Stimulated activated CD4-positive, alpha-beta T cell treated with anti-CD3 and anti-CD28 coated beads, Interleukin-15, amount 100 ng/mL, for 1 hour (primary cell): ENCODE results near the gene RAB26.
"Not testable (repeated sequence)": the region's sequence is repeated elsewhere in the genome, so short reads cannot be mapped to it uniquely, and the experiment has no call there.

Source experiments
- DNase-seq, 2 donors: peaks; one replicate each; pipeline ENCODE4 v3.0.0-alpha.2; 2020; ENCODE audit warnings: low read depth in 1 of 2, low spot score in 1 of 2

The RAB26 gene

DNA sequence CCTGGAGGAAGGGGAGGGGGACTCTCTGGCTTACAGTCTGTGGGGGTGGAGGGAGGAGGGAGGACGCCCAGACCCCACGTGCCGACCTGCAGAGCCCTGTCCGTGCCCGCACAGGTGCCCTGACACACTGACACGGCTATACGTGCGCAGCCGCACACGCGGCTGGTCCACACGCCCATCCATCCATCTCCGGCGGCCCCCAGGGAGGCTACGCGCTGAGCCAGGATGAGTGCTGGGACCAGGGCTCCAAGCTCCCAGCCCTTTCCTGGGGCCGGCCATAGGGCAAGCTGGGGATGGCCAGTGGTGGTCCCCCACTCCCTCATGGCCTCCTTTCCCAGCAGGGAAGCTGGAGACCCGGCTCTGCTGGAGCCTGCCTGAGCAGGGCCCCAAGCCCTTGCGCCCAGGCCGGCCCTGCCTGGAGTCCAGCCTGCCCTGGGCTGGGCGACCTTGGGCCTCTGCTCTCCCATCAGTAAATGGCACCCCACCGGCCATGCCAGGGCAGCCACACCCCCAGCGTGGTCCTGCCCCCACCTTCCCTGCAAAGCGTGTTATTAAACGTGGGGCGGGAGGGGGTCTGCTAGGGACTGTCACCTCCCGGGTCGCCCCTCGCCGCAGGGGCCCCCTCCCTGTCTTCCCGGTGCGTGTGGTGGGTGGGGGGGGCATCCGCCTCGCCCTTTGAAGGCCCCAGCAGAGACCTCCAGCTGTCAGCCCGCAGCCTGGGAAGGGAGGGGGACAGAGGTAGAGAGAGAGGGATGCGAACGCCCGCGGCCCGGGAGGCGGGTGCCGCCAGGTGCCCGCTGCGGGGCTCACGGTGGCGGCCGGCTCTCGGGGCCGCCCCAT is 47.1 kb downstream of the RAB26 start:
- DNase-seq, result no peak

DNA sequence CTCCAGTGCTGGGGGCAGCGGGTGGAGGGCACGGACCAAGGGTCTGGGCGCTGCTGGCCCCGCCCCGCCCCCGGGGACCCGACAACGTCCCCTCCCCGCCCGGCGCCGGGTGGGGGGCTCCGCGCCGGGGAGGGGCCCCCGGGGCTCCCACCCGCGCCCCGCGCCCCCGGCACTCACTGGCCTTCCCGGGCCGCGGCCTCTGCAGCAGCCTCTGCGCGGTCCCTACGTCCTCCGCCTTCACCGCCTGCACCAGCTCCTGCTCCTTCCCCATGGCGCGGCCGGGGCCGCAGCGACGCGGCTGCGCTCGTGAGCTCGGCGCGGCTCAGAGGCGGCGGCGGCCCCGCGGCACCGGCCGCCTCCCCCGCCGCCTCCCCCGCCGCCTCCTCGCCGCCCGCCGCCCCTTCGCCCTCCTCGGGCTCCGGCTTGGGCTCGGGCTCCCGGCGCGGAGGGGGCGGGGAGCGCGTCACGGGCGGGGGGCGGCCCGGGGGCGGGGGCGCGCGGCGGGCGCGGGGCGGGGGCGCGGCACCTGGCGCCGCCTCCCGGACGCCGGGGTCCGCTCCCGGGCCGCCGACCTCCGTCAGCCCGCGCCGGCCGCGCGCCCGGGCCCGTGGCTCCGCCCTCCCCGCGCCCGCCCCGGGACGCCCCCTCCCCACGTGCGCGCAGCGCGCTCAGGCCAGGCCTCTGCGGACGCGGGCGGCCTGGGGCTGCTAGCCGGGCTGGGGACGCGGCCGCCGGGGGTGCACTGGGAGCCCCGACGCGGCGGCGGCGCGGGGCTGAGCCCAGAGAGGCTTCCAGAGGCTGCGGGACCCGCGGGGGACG is 47.9 kb downstream of the RAB26 start, which contains the start of gene CASKIN1:
CASKIN1 (minus strand) TSS at position 444 of the 819 bp plus-strand sequence; CDS start at position 271, 173 bp downstream.
- DNase-seq, result no peak

DNA sequence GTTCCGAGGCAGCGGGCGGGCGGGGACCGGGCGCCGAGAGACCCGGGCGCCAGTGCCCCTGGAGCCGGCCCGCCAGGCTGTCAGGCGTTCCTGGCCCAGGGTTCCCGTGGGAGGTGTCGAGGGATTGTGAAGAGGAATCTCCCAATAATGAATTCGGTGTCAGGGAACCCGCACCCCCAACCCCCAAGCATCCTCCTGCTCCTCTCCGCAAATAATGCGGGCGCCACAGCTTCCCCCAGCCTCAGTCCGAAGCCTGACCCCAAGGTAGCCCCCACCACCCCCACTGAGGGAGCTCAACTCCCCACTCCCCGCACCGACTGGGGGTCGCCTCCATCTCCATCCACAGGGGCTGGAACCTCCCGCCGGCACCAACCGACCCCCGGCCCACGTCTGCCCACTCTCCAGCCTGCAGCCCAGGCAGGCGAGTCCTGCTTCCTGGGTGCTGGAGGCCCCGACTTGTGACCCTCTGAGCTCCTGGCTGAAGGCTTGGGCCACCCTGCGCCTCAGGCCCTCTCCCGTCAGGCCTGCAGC is 48.6 kb downstream of the RAB26 start:
- no peak for DNase-seq

DNA sequence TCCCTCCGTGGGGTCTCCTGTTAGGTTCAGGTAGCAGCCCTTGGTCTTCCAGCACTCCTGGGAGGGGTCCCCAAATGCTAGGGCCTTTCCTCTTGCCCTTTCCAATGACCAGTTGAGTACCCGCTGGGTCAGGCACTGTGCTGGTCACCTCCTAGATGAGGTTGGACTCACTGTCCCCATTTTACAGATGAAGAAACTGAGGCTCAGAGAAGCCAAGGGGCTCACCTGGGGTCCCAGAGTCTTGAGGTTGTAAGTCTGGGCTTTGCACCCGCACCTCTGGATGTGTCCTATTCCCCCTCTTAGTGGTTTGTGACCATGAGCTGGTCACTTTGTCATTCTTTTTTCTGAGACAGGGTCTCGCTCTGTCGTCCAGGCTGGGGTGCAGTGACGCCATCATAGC is 49.3 kb downstream of the RAB26 start:
- DNase-seq, result no peak

DNA sequence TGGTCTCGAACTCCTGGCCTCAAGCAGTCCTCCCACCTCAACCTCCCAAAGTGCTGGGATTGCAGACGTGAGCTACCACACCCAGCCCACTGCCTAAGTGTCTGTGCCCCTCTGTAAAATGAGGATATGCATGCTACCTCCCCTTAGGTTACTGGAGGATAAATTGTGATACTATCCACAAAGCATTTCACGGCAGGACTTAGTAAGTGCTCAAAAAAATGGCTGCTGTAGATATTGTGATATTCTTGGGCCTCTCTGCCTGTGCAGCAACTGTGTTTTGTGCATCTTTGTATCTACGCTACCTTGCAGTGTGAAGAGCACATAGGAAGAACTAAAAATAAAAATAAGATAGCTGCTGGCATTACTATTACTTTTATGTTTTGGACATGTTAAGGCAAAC is 49.9 kb downstream of the RAB26 start:
- no peak for DNase-seq

DNA sequence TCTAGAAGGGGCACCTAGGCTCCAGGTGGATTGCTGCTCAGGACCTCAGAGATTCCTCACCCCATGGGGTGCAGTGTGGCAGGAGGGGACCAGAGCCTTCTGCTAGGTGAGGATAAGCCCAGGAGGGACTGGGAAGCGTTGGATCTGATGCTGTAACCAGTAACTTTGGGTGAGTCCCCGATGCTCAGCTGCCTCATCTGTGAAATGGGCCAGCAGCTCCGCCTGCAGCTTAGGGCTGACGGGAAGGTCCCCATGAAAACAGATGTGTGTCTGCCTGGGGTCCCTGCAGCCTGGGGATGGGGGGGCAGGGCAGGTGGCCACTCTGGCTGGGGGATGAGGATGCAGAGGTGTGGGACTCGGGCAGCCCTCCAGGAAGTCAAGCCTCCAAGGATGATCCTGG is 50.7 kb downstream of the RAB26 start:
- DNase-seq, result no peak

DNA sequence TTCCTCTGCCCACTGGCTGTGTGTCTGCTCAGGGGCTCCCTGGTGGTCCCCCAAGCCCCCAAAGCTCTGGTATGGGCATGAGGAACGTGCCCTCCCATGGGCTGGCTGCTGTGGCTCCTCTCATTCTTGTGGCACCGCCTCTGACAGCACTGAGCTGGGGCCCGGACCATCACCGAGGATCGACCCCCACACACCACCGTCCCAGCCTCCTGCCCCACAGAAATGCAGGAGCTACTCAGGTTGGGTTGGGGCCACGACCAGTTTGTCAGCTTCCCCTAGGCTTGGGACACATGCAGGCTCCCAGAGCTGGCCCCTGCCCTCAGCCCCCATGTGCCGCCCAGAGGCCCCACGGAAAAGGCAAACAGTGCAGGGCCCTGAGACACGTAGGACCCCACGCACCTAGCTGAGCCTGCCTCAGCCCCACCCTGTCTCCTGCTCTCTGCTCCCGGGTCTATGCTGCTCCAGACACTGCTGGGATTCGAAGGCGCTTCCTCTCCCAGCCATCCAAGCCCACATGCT is 51.3 kb downstream of the RAB26 start:
- DNase-seq, result no peak

DNA sequence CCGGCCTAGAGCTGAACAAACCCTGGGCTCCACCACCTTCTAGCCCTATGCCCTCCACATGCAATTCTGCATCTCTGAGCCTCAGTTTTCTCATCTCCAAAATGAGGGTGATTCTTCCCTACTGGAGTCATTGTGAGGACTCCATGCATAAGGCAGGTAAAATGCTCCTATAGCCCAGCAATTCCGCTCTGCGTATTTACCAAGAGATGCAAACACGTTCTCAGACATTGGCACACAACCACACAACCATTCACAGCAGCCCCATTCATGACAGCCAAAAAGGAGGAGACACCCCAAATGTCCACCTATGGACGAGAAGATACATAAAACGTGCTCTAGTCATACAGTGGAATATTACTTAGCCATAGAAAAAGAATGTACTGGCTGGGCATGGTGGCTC is 51.9 kb downstream of the RAB26 start:
- no peak for DNase-seq

DNA sequence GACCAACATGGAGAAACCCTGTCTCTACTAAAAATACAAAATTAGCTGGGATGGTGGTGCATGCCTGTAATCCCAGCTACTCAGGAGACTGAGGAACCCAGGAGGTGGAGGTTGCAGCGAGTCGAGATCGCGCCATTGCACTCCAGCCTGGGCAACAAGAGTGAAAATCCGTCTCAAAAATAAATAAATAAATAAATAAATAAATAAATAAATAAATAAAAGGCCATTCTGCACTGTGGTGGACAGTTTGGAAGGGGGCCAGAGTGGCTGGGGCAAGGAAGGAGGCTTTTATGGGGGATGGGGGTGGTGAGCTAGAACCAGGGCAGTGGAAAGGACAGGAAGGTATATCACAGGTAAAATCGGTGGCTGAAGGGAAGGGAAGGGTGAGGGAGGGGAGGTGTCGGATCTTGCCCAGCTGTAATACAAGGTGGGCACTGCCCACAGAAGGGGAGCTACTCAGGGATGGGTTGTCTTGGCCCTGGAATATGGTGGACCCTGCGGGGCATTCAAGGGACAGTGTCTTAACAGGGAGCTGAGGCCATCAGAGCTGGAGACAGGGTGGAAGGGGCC is 54.8 kb downstream of the RAB26 start:
- DNase-seq, result not testable (repeated sequence)
